ENCODE data around the gene RHOT1. TPM values are rescaled to one million over a fixed set of nuclear protein-coding genes. Genes with fewer than 3 reads are reported as not detected.

The RHOT1 gene
- total RNA-seq, 1 donor from 2014 or later: 36.1 TPM

- Mint-ChIP-seq H3K4me1 (ENCODE audit: low read depth, unreplicated experiment) (no peaks in the 10 kb centered on the region), H3K36me3 (ENCODE audit: unreplicated experiment) (peaks cover 11% of the 10 kb centered on the region), H3K27ac (ENCODE audit: unreplicated experiment) (no peak overlapping the region), H3K27me3 (ENCODE audit: unreplicated experiment) (peaks cover 2% of the 10 kb centered on the region), H3K9me3 (ENCODE audit: unreplicated experiment) (peaks cover 3% of the 10 kb centered on the region), H3K4me3 (ENCODE audit: unreplicated experiment) (no peak overlapping the region)
- no peak for DNase-seq
- no peak for TF ChIP-seq CTCF (IDR thresholded peaks at IDR 0.05; ENCODE audit: partially characterized antibody, unreplicated experiment)
These were observed 17.5 kb downstream of the RHOT1 start for GRCh38 chr17:32159586-32160438.

GRCh38 chr17:32160526-32160925 is 18.2 kb downstream of the RHOT1 start:
- no peak overlapping the region for H3K27ac Mint-ChIP-seq (ENCODE audit: unreplicated experiment)
- TF ChIP-seq CTCF (IDR thresholded peaks at IDR 0.05; ENCODE audit: partially characterized antibody, unreplicated experiment): no peak
- H3K27me3 Mint-ChIP-seq (ENCODE audit: unreplicated experiment): peaks cover 2% of the 10 kb centered on the region
- no peaks in the 10 kb centered on the region for H3K4me1 Mint-ChIP-seq (ENCODE audit: low read depth, unreplicated experiment)
- DNase-seq: no peak
- H3K36me3 Mint-ChIP-seq (ENCODE audit: unreplicated experiment): peaks cover 11% of the 10 kb centered on the region
- no peak overlapping the region for H3K4me3 Mint-ChIP-seq (ENCODE audit: unreplicated experiment)
- peaks cover 3% of the 10 kb centered on the region for H3K9me3 Mint-ChIP-seq (ENCODE audit: unreplicated experiment)

GRCh38 chr17:32161029-32161428 is 18.7 kb downstream of the RHOT1 start:
- peaks cover 11% of the 10 kb centered on the region for H3K36me3 Mint-ChIP-seq (ENCODE audit: unreplicated experiment)

GRCh38 chr17:32161506-32162365 is 19.4 kb downstream of the RHOT1 start:
- TF ChIP-seq CTCF (IDR thresholded peaks at IDR 0.05; ENCODE audit: partially characterized antibody, unreplicated experiment): no peak
- Mint-ChIP-seq H3K27me3 (ENCODE audit: unreplicated experiment) (peaks cover 2% of the 10 kb centered on the region), H3K27ac (ENCODE audit: unreplicated experiment) (no peak overlapping the region), H3K4me1 (ENCODE audit: low read depth, unreplicated experiment) (no peaks in the 10 kb centered on the region), H3K4me3 (ENCODE audit: unreplicated experiment) (no peak overlapping the region), H3K9me3 (ENCODE audit: unreplicated experiment) (peaks cover 4% of the 10 kb centered on the region), H3K36me3 (ENCODE audit: unreplicated experiment) (peaks cover 17% of the 10 kb centered on the region)
- DNase-seq: no peak

More at GRCh38 chr17:32161029-32161428, 18.7 kb downstream of the RHOT1 start:
- no peak for TF ChIP-seq CTCF (IDR thresholded peaks at IDR 0.05; ENCODE audit: partially characterized antibody, unreplicated experiment)
- Mint-ChIP-seq H3K4me3 (ENCODE audit: unreplicated experiment) (no peak overlapping the region), H3K27me3 (ENCODE audit: unreplicated experiment) (peaks cover 2% of the 10 kb centered on the region), H3K4me1 (ENCODE audit: low read depth, unreplicated experiment) (no peaks in the 10 kb centered on the region), H3K9me3 (ENCODE audit: unreplicated experiment) (peaks cover 3% of the 10 kb centered on the region), H3K27ac (ENCODE audit: unreplicated experiment) (no peak overlapping the region)
- no peak for DNase-seq

Measured in glutamatergic neuron (in vitro differentiated cells).